Endothelial cell of umbilical vein (primary cell): Measurements from ENCODE around the gene NCOA7. TPM values are rescaled to one million over a fixed set of nuclear protein-coding genes. Genes with fewer than 3 reads are reported as not detected.
A peak's percentile ranks its signal among the peaks of the same experiment; 100 is the strongest.

Source experiments
- BruUV-seq: library from RNA; stranded (reverse); fragments of 400-500 nt; replicated peaks from 2 replicates; lab custom pipeline; 2021; lab: Mats Ljungman, UMichigan
- CTCF ChIA-PET: fragments of 300-600, 350-600 bp; sonication (Branson Sonifier 250); formaldehyde crosslinking; loops from one replicate; lab custom pipeline; 2021; ENCODE audit warnings: antibody characterized with exemption, inconsistent platforms; lab: Charles Lee
- POLR2A ChIA-PET: fragments of 300-600, 350-600 bp; sonication (Branson Sonifier 250); formaldehyde crosslinking; loops from one replicate; lab custom pipeline; 2021; ENCODE audit warnings: antibody characterized with exemption, inconsistent platforms; lab: Charles Lee
- DNase-seq: peaks from one replicate; pipeline ENCODE4 v3.0.0-alpha.2; 2011; ENCODE audit warnings: low read depth, low spot score
- FAIRE-seq: peaks from 2 replicates; lab custom pipeline; 2011; peaks lifted over from hg19 to GRCh38; lab: Jason Lieb, UNC
- H2AFZ ChIP-seq: 2 replicates; pipeline ENCODE4 v1.6.0; 2012; ENCODE audit warnings: low read depth, low read length, control low read depth, inconsistent platforms
- H3K27ac ChIP-seq: 2 replicates; pipeline ENCODE4 v1.5.1; 2011; ENCODE audit warnings: low read depth, mild to moderate bottlenecking, control low read depth, low read length, moderate library complexity; ENCODE audit not compliant: insufficient read depth
- H3K27me3 ChIP-seq, 2 experiments: 2 replicates each; pipeline versions ENCODE4 v1.6.0 to v1.6.1; 2011; ENCODE audit warnings: low read length in 2 of 2, mixed read lengths in 1 of 2; ENCODE audit not compliant: control insufficient read depth in 2 of 2, insufficient read depth in 2 of 2
- H3K36me3 ChIP-seq, 2 experiments: 2 replicates in 1 of 2; 3 replicates in 1 of 2; pipeline ENCODE4 v1.5.1; 2011; ENCODE audit warnings: low read length in 2 of 2, mild to moderate bottlenecking in 1 of 2, moderate library complexity in 1 of 2; ENCODE audit not compliant: control insufficient read depth in 2 of 2, insufficient read depth in 2 of 2; ENCODE audit errors: extremely low read depth in 1 of 2
- H3K4me1 ChIP-seq: 3 replicates; pipeline ENCODE4 v1.5.1; 2011; ENCODE audit warnings: mild to moderate bottlenecking, low read length; ENCODE audit not compliant: control insufficient read depth, insufficient read depth; ENCODE audit errors: extremely low read depth
- H3K4me2 ChIP-seq: 2 replicates; pipeline ENCODE4 v1.6.1; 2011; ENCODE audit warnings: low read length, control low read depth, mixed read lengths; ENCODE audit not compliant: insufficient read depth
- H3K4me3 ChIP-seq, 3 experiments: fragments of 200-600 bp in 1 of 3; sonication (generic), shearing (Covaris generic) in 1 of 3; replicated peaks in 1 of 3; 2 replicates each; pipeline ENCODE4 v1.5.1; 2011 to 2016; ENCODE audit warnings: control low read depth in 3 of 3, low read length in 3 of 3, mild to moderate bottlenecking in 2 of 3, inconsistent platforms in 1 of 3, low read depth in 1 of 3, moderate library complexity in 1 of 3; ENCODE audit not compliant: insufficient read depth in 1 of 3
- H3K79me2 ChIP-seq: 2 replicates; pipeline ENCODE4 v1.6.0; 2012; ENCODE audit warnings: low read length, inconsistent platforms; ENCODE audit not compliant: control insufficient read depth, insufficient read depth
- H3K9ac ChIP-seq: replicated peaks from 2 replicates; pipeline ENCODE3; 2011; ENCODE audit warnings: low read length, control low read depth; ENCODE audit not compliant: insufficient read depth; ENCODE audit errors: extremely low read depth
- H3K9me1 ChIP-seq: replicated peaks from 3 replicates; pipeline ENCODE4 v1.6.0; 2011; ENCODE audit warnings: mild to moderate bottlenecking, low read length; ENCODE audit not compliant: control insufficient read depth, insufficient read depth; ENCODE audit errors: extremely low read depth
- H3K9me3 ChIP-seq: replicated peaks from 2 replicates; pipeline ENCODE4 v1.5.1; 2012; ENCODE audit warnings: low read length, inconsistent platforms; ENCODE audit not compliant: control insufficient read depth, insufficient read depth
- H4K20me1 ChIP-seq: replicated peaks from 2 replicates; pipeline ENCODE3; 2011; ENCODE audit warnings: mild to moderate bottlenecking, low read length; ENCODE audit not compliant: control insufficient read depth, insufficient read depth; ENCODE audit errors: extremely low read depth
- EZH2 ChIP-seq: IDR thresholded peaks from 2 replicates; pipeline ENCODE4 v1.6.1; 2012; ENCODE audit warnings: borderline replicate concordance, low read depth, mild to moderate bottlenecking, moderate library complexity, low read length, inconsistent platforms; ENCODE audit not compliant: severe bottlenecking
- FOS ChIP-seq: IDR thresholded peaks from 2 replicates; pipeline ENCODE4 v1.6.1; 2011; ENCODE audit warnings: mild to moderate bottlenecking, low read length, moderate library complexity, borderline replicate concordance; ENCODE audit not compliant: insufficient read depth
- GATA2 ChIP-seq: IDR thresholded peaks from 2 replicates; pipeline ENCODE4 v1.7.0; 2011; ENCODE audit warnings: low read depth, mild to moderate bottlenecking, moderate library complexity, mixed read lengths, low read length; ENCODE audit not compliant: insufficient read length, insufficient read depth
- JUN ChIP-seq: IDR thresholded peaks from 2 replicates; pipeline ENCODE4 v1.6.1; 2011; ENCODE audit warnings: borderline replicate concordance, low read depth; ENCODE audit not compliant: insufficient read length, insufficient read depth
- MAX ChIP-seq: IDR thresholded peaks from 2 replicates; pipeline ENCODE4 v1.6.1; 2011; ENCODE audit not compliant: insufficient read depth, insufficient read length
- MYC ChIP-seq: IDR thresholded peaks from one replicate; pipeline ENCODE4 v1.6.1; 2011; ENCODE audit warnings: mild to moderate bottlenecking, low read depth, low read length
- POLR2A ChIP-seq: IDR thresholded peaks from 2 replicates; pipeline ENCODE4 v1.6.1; 2012; ENCODE audit warnings: low read depth, mild to moderate bottlenecking, control low read depth, low read length
- POLR2AphosphoS5 ChIP-seq: IDR thresholded peaks from 2 replicates; pipeline ENCODE4 v1.6.1; 2012; ENCODE audit warnings: low read depth, mild to moderate bottlenecking, control low read depth, low read length, moderate library complexity; ENCODE audit not compliant: insufficient read depth
- dilution Hi-C: fragments of 300-500 bp; cut with MboI; formaldehyde crosslinking; loops from one replicate; pipeline ENCODE4 v1.15.0; 2019; ENCODE audit warnings: low sequenced_read_pairs; ENCODE audit not compliant: extremely low pct_ligation_motif_present
- intact Hi-C: fragments of 100-400 bp; cut with micrococcal nuclease; formaldehyde crosslinking; loops from one replicate; pipeline ENCODE4 v1.10.0; 2022
- polyA plus RNA-seq, 4 experiments: library from polyadenylated mRNA; depleted of rRNA in 3 of 4; stranded (reverse) in 3 of 4; unstranded in 1 of 4; fragments of >200 nt; gene quantifications; 2 replicates each; pipeline versions ENCODE4 v1.2.1 to v1.2.3, GENCODE V29; 2011 to 2012; ENCODE audit warnings: missing spikeins in 1 of 4
- total RNA-seq: library from RNA; stranded (reverse); gene quantifications from 2 replicates; pipeline ENCODE4 v1.2.3, GENCODE V29; 2021
- TF ChIP-seq, protein P1 (sequence below), 2 donors: IDR thresholded peaks; 1 replicate in 1 of 2; 2 replicates in 1 of 2; pipeline ENCODE4 v1.5.1; 2011; ENCODE audit warnings: low read length in 2 of 2, mild to moderate bottlenecking in 2 of 2, moderate library complexity in 2 of 2, control low read depth in 1 of 2, inconsistent platforms in 1 of 2, low read depth in 1 of 2; ENCODE audit not compliant: insufficient read depth in 1 of 2; ENCODE audit errors: extremely low read depth in 1 of 2

Gene NCOA7
- total and polyA plus RNA-seq, 2 donors (not counting 3 experiments of a cell fraction or from before 2014, with no cell fraction given) = 27.7 to 71.2 TPM

GRCh38 chr6:125939026-125939425 is 148.3 kb downstream of the NCOA7 start:
- TF ChIP-seq EZH2 = no peak
- no peak for TF ChIP-seq FOS
- TF ChIP-seq MAX = no peak
- dilution Hi-C loops = no loop called here
- no peak overlapping the region for H2AFZ ChIP-seq

DNA sequence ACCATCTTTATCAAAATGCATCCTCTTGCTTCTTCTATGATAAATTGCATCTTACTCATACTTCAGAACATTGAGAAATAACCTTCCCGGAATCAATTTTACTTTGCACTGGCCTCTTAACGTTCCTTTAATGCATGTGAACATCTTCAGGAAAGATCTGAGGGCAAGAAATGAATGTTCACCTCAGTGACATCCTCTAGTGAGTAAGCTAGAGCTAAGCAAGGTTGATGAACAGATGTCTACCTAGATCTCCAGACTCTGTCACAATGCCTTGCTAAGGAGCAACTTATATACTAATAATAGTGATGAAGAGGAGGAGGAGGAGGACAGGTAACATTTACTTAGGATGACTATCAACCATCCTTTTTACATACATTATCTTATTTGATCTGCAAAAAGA is 149.0 kb downstream of the NCOA7 start:
- H3K4me3 ChIP-seq = no peak overlapping the region
- no peaks in the 10 kb centered on the region for H3K36me3 ChIP-seq
- POLR2A ChIA-PET = no interaction called here
- H2AFZ ChIP-seq = no peak overlapping the region
- peaks cover 11% of the 10 kb centered on the region for H3K4me1 ChIP-seq
- no peaks in the 10 kb centered on the region for H4K20me1 ChIP-seq
- CTCF ChIA-PET = interaction anchor here (2.0 kb wide), 1 partner anchor 17 kb away, joined by 11 read pairs; the partner anchor contains the start of gene HINT3
- DNase-seq = no peak
- H3K27me3 ChIP-seq = no peaks in the 10 kb centered on the region
- H3K27ac ChIP-seq = no peak overlapping the region
- H3K79me2 ChIP-seq = no peaks in the 10 kb centered on the region
- H3K4me2 ChIP-seq = no peak overlapping the region
- dilution Hi-C loops = no loop called here
- TF ChIP-seq GATA2 (no peak), POLR2AphosphoS5 (no peak), POLR2A (no peak), FOS (no peak), JUN (no peak), MAX (no peak), MYC (no peak), EZH2 (no peak)
- TF ChIP-seq, protein P1, sequence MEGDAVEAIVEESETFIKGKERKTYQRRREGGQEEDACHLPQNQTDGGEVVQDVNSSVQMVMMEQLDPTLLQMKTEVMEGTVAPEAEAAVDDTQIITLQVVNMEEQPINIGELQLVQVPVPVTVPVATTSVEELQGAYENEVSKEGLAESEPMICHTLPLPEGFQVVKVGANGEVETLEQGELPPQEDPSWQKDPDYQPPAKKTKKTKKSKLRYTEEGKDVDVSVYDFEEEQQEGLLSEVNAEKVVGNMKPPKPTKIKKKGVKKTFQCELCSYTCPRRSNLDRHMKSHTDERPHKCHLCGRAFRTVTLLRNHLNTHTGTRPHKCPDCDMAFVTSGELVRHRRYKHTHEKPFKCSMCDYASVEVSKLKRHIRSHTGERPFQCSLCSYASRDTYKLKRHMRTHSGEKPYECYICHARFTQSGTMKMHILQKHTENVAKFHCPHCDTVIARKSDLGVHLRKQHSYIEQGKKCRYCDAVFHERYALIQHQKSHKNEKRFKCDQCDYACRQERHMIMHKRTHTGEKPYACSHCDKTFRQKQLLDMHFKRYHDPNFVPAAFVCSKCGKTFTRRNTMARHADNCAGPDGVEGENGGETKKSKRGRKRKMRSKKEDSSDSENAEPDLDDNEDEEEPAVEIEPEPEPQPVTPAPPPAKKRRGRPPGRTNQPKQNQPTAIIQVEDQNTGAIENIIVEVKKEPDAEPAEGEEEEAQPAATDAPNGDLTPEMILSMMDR (IDR thresholded peaks at IDR 0.05; ENCODE audit: extremely low read depth in 1 of 2, insufficient read depth in 1 of 2, low read depth in 1 of 2, low read length in 2 of 2) = no peak
- FAIRE-seq = no peak
- no peaks in the 10 kb centered on the region for H3K9me3 ChIP-seq
- H3K9me1 ChIP-seq = no peaks in the 10 kb centered on the region
- H3K9ac ChIP-seq = no peak overlapping the region
- intact Hi-C loops = no loop called here
- no TSS peak for BruUV-seq

More at GRCh38 chr6:125939026-125939425, 148.3 kb downstream of the NCOA7 start:
- CTCF ChIA-PET = interaction anchor here (1.0 to 1.7 kb wide), 4 partner anchors 15 to 148 kb away, joined by 3 to 5 read pairs (median 3); partner anchors contain the start of gene NCOA7
- no peaks in the 10 kb centered on the region for H3K79me2 ChIP-seq
- no peaks in the 10 kb centered on the region for H3K36me3 ChIP-seq
- DNase-seq (peak; percentile 81), FAIRE-seq (no peak)
- POLR2A ChIA-PET = no interaction called here
- no peaks in the 10 kb centered on the region for H3K27me3 ChIP-seq
- no peak overlapping the region for H3K27ac ChIP-seq
- BruUV-seq = no TSS peak
- H3K4me1 ChIP-seq = peaks cover 3% of the 10 kb centered on the region
- no peak overlapping the region for H3K9ac ChIP-seq
- intact Hi-C loops = no loop called here
- H3K4me3 ChIP-seq = no peak overlapping the region
- H3K9me3 ChIP-seq = no peaks in the 10 kb centered on the region
- no peaks in the 10 kb centered on the region for H4K20me1 ChIP-seq
- H3K4me2 ChIP-seq = no peak overlapping the region
- H3K9me1 ChIP-seq = no peaks in the 10 kb centered on the region
